Measurements from ENCODE around the gene BIVM. TPM values are rescaled to one million over a fixed set of nuclear protein-coding genes. Genes with fewer than 3 reads are reported as not detected.

BIVM gene
- total RNA-seq, 1 donor from 2014 or later = 16.6 TPM

GRCh38 chr13:102812611-102813287 lies 13.8 kb downstream of the BIVM start:
- Mint-ChIP-seq H3K4me3 (ENCODE audit: unreplicated experiment) (no peak overlapping the region), H3K9me3 (ENCODE audit: unreplicated experiment) (no peaks in the 10 kb centered on the region), H3K27me3 (ENCODE audit: unreplicated experiment) (peaks cover 1% of the 10 kb centered on the region), H3K36me3 (ENCODE audit: low read depth, unreplicated experiment) (peaks cover 9% of the 10 kb centered on the region), H3K27ac (ENCODE audit: unreplicated experiment) (no peak overlapping the region), H3K4me1 (ENCODE audit: unreplicated experiment) (no peaks in the 10 kb centered on the region)
- TF ChIP-seq CTCF (IDR thresholded peaks at IDR 0.05; ENCODE audit: unreplicated experiment) = no peak
- no peak for DNase-seq (ENCODE audit: low spot score)

GRCh38 chr13:102814025-102814607 lies 15.2 kb downstream of the BIVM start:
- H3K4me3 Mint-ChIP-seq (ENCODE audit: unreplicated experiment) = no peak overlapping the region
- H3K27ac Mint-ChIP-seq (ENCODE audit: unreplicated experiment) = no peak overlapping the region
- no peak for TF ChIP-seq CTCF (IDR thresholded peaks at IDR 0.05; ENCODE audit: unreplicated experiment)

GRCh38 chr13:102814793-102815192 lies 15.9 kb downstream of the BIVM start:
- H3K4me3 Mint-ChIP-seq (ENCODE audit: unreplicated experiment) = no peak overlapping the region
- DNase-seq (ENCODE audit: low spot score) = no peak
- H3K27me3 Mint-ChIP-seq (ENCODE audit: unreplicated experiment) = peaks cover 1% of the 10 kb centered on the region
- no peak overlapping the region for H3K27ac Mint-ChIP-seq (ENCODE audit: unreplicated experiment)
- no peaks in the 10 kb centered on the region for H3K4me1 Mint-ChIP-seq (ENCODE audit: unreplicated experiment)
- H3K9me3 Mint-ChIP-seq (ENCODE audit: unreplicated experiment) = no peaks in the 10 kb centered on the region
- H3K36me3 Mint-ChIP-seq (ENCODE audit: low read depth, unreplicated experiment) = peaks cover 18% of the 10 kb centered on the region
- no peak for TF ChIP-seq CTCF (IDR thresholded peaks at IDR 0.05; ENCODE audit: unreplicated experiment)

More at GRCh38 chr13:102814025-102814607, 15.2 kb downstream of the BIVM start:
- no peaks in the 10 kb centered on the region for H3K9me3 Mint-ChIP-seq (ENCODE audit: unreplicated experiment)
- H3K36me3 Mint-ChIP-seq (ENCODE audit: low read depth, unreplicated experiment) = peaks cover 13% of the 10 kb centered on the region
- DNase-seq (ENCODE audit: low spot score) = no peak
- peaks cover 1% of the 10 kb centered on the region for H3K27me3 Mint-ChIP-seq (ENCODE audit: unreplicated experiment)
- H3K4me1 Mint-ChIP-seq (ENCODE audit: unreplicated experiment) = no peaks in the 10 kb centered on the region

- H3K36me3 Mint-ChIP-seq (ENCODE audit: low read depth, unreplicated experiment) = peaks cover 19% of the 10 kb centered on the region
- no peak overlapping the region for H3K27ac Mint-ChIP-seq (ENCODE audit: unreplicated experiment)
- DNase-seq (ENCODE audit: low spot score) = no peak
- TF ChIP-seq CTCF (IDR thresholded peaks at IDR 0.05; ENCODE audit: unreplicated experiment) = no peak
- no peaks in the 10 kb centered on the region for H3K9me3 Mint-ChIP-seq (ENCODE audit: unreplicated experiment)
- H3K4me3 Mint-ChIP-seq (ENCODE audit: unreplicated experiment) = no peak overlapping the region
- peaks cover 1% of the 10 kb centered on the region for H3K27me3 Mint-ChIP-seq (ENCODE audit: unreplicated experiment)
- no peaks in the 10 kb centered on the region for H3K4me1 Mint-ChIP-seq (ENCODE audit: unreplicated experiment)
Observed at GRCh38 chr13:102815788-102816187, 16.9 kb downstream of the BIVM start.

- no peak for DNase-seq (ENCODE audit: low spot score)
- Mint-ChIP-seq H3K36me3 (ENCODE audit: low read depth, unreplicated experiment) (peaks cover 16% of the 10 kb centered on the region), H3K4me1 (ENCODE audit: unreplicated experiment) (no peaks in the 10 kb centered on the region), H3K4me3 (ENCODE audit: unreplicated experiment) (no peak overlapping the region), H3K9me3 (ENCODE audit: unreplicated experiment) (no peaks in the 10 kb centered on the region), H3K27ac (ENCODE audit: unreplicated experiment) (no peak overlapping the region), H3K27me3 (ENCODE audit: unreplicated experiment) (peaks cover 1% of the 10 kb centered on the region)
- TF ChIP-seq CTCF (IDR thresholded peaks at IDR 0.05; ENCODE audit: unreplicated experiment) = no peak
Observed at GRCh38 chr13:102816708-102817107, 17.8 kb downstream of the BIVM start.
